GM19397 (cell line): ENCODE data around the gene CFAP100.

Experiments
- ATAC-seq: cut with Tn5 transposase; IDR thresholded peaks from one replicate; pipeline ENCODE4 v1.9.1; 2021; ENCODE audit warnings: mild to moderate bottlenecking, moderate library complexity; ENCODE audit not compliant: unreplicated experiment

The CFAP100 gene

GRCh38 chr3:126456766-126457388, 62.2 kb downstream of the CFAP100 start:
- no peak for ATAC-seq

DNA sequence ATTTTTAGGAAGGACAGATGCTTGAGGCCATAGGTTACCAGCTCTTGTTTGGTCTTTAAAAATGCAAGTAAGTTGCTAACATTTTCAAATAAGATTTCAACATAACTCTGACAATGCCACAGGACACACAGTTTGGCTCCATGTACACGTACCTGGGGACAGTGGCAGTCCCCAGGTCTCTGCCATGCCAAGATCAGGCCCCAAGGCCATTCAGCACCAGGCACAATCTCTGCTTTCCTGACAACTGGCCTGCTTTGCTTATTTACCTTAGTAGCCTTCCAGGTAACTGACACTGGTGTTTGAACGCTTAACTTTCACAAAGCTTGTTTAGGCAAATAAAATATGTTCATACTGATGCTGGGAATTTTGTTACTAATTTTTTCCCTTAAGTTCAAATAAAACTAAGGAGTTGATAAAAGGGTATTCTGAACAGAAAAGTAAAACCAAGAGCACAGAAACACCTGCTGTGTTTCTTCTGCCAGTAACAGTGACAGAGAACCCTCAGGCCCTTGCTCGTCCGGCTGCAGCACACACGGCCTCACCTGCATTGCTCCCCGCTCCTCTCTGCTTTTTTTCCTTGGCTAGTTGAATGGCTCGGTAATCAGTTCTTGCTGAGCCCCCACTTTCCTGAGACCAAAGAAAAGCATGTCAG, 64.5 kb downstream of the CFAP100 start:
- no peak for ATAC-seq

DNA sequence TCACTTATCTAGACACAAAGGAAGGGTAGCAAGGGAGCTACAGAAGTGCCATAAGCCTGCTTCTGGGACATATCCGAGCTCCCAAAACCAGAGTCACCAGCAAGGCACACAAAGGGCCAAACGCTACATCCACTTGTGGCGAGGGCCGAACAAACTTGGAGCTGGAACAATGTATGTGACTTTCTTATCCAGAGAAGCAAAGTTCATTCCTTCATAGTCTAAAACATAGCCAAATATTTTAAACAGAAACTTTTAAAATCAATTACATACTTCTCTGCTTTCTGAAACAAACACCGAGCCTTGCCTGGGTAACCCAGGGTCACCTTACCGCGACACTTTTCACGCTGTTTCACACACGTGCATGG, 65.0 kb downstream of the CFAP100 start:
- no peak for ATAC-seq

GRCh38 chr3:126460381-126460780, 65.7 kb downstream of the CFAP100 start:
- no peak for ATAC-seq

GRCh38 chr3:126461450-126462070, 66.9 kb downstream of the CFAP100 start:
- ATAC-seq = no peak

- ATAC-seq = no peak
Measured at GRCh38 chr3:126463521-126463920, 68.8 kb downstream of the CFAP100 start.

GRCh38 chr3:126464093-126464492, 69.4 kb downstream of the CFAP100 start:
- ATAC-seq = no peak

- ATAC-seq = no peak
Measured at GRCh38 chr3:126464494-126464893, 69.8 kb downstream of the CFAP100 start.

DNA sequence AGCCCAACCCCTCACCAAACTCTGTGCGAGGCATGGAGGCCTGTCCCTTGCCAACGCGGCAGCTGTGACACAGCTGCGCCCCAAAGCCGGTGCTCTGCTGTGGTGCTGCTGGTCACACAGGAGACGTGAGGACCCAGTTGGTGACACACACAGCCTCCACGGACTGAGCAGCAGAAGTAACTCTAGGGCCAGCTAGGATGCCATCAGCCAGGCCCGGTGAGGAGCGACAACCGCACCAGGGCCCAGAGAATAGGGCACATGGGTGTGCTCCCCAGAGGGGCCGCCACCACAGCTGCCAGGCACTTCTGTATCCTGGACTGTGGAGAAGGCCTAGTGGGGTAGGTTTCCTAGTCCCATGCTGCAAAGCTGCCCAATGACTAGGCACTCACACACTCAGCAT, 70.3 kb downstream of the CFAP100 start:
- no peak for ATAC-seq

DNA sequence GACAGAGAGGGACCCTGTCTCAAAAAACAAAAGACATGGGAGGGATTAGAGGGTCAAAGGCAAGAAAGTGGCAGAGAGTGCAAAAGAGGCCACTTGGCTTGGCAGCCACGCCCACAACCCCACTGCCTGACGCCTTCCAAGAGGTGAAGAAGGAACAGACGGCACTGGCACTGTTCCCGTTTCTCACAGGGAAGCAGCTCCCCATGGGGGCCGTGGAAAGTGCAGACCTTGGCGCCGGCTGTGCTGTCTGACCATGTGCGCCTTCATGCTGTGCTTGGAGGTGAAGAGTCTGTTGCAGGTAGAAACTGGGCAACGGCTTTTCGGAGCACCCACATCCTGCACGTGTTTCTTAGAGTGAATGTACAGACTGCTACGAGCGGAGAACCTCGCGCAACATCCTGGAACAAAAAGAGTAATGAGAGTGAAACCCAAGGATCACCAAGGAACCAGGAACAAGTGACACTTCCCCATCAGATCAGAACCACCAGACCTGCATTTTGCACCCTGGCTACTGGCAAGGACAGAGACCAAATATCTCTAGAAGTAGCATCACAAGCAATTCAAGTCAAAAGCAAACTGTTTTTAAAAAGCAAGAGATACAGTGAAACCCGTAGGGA, 71.3 kb downstream of the CFAP100 start:
- ATAC-seq = no peak

GRCh38 chr3:126466886-126467610, 72.3 kb downstream of the CFAP100 start:
- no peak for ATAC-seq

GRCh38 chr3:126467611-126467955, 72.9 kb downstream of the CFAP100 start:
- ATAC-seq = no peak

DNA sequence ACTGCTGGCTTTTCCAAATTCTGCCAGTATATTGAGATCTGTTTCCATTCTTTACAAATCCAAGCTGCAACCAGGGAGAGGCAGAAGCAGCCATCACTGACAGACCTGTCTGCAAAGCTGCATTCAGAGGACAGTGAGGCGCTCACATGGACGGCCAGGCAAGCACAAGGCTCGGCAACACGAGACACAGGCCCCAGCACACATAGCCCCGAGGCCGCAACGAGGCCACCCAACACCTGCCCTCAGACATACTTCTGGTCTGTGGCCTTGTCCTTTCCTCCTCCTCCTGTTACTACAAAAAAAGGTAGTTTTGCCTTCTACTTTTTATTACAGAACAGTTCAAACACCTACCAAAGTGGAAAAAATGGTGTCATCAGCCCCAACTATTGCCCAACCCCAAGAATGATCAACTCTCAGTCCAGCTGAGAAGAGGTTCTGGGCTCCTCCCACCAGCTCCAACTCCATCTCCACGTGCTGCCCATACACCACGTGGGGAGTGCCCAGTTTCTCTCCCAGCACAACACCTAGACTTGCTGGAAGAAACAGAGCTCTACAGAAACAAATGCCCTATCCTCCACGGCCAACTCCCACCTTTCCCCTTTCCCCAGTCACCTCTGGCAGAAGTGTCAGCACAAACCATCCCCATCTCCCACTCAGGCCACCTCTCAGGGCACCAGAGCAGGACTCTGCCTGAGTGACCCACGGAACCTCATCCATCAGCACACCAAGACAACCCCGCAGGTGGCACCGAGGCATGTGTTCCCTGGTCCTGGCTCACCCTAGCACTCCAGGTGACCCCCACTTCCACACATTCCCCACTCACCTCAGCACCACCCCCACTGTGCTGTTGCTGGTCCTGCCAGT, 73.6 kb downstream of the CFAP100 start:
- ATAC-seq = no peak

DNA sequence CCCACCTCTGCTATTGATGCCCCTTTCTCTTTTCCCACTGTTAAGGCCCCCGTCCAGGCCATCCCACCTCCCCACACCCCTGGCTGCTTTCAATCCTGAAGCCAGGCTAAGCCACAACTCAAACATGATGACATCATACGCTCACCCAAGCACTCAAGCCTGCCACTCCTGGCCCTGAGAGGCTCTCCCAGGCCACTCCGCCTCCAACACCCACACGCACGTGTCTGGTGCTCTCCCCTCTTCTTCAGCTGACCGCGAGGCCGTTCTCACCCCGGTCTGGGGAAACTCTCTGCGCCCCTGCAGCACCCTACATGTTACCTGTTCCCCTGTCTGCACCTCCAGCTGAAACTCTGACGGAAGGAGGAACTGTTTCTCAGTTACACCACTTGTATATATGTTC, 74.8 kb downstream of the CFAP100 start:
- no peak for ATAC-seq

GRCh38 chr3:126472277-126473006, 77.7 kb downstream of the CFAP100 start:
- ATAC-seq = no peak

GRCh38 chr3:126473292-126474168, 78.8 kb downstream of the CFAP100 start:
- ATAC-seq = no peak

DNA sequence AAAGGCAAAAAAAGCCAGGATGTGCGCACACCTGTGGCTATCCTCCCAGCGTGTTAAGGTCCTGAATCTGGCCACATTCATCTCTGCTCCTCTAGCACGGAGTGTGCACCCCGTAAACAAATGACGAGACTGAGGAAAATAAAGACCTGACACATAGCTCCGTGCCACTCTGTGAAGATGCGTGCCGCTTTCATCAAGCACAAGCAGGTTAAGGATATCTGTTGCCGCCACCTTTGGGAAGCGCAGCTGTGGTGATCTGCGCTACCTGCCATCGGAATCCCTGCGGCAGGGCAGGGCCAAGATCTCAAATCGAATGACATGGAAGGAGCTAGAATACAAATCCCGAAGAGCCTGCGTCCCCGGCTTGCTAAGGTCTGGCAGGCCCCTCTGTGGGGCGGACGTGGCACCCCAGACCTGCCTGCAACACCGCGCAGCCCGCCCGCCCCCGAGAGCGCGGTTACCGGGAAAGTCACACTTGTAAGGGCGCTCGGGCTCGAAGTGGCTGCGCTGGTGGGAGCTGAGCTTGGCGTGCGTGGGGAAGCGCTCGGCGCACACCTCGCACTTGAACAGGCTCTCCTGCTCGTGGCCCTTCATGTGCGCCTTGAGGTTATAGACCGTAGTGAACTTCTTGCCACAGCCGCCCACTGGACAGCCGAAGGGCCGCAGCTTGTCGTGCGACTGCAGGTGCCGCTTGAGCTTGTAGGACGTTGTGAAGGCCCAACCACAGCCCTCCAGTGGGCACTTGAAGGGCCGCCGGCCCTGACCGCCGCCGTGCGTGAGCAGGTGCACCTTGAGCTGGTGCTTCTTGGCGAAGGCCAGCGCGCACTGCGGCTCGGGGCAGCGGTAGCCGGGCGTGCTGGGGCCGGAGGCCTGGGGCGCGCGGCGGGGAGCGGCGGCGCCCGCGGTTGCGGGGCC, 80.0 kb downstream of the CFAP100 start:
- peak; percentile 24 for ATAC-seq
